Skeletal muscle tissue (tissue), 4 donors: ENCODE results near the gene CERS2. TPM values are rescaled to one million over a fixed set of nuclear protein-coding genes. Genes with fewer than 3 reads are reported as not detected.

ENCODE experiments used
- H3K27ac ChIP-seq: one replicate; pipeline ENCODE4 v1.7.0; 2013; ENCODE audit warnings: mild to moderate bottlenecking, low read depth, low read length, inconsistent platforms
- H3K27me3 ChIP-seq, 3 donors: one replicate each; pipeline ENCODE4 v1.7.0; 2013; ENCODE audit warnings: low read length in 3 of 3; ENCODE audit not compliant: control insufficient read depth in 3 of 3, insufficient read depth in 3 of 3
- H3K36me3 ChIP-seq, 3 donors: one replicate each; pipeline ENCODE4 v1.7.0; 2013; ENCODE audit warnings: low read length in 3 of 3; ENCODE audit not compliant: control insufficient read depth in 3 of 3, insufficient read depth in 3 of 3
- H3K4me1 ChIP-seq, 3 donors: one replicate each; pipeline ENCODE4 v1.7.0; 2013; ENCODE audit warnings: low read length in 3 of 3, mild to moderate bottlenecking in 3 of 3; ENCODE audit not compliant: control insufficient read depth in 3 of 3, insufficient read depth in 3 of 3
- H3K4me3 ChIP-seq, 3 donors: one replicate each; pipeline ENCODE4 v1.7.0; 2013; ENCODE audit warnings: low read length in 3 of 3
- H3K9ac ChIP-seq, 3 donors: one replicate each; pipeline ENCODE4 v1.7.0; 2013; ENCODE audit warnings: low read length in 3 of 3, mild to moderate bottlenecking in 3 of 3, moderate library complexity in 2 of 3, low read depth in 1 of 3
- H3K9me3 ChIP-seq, 3 donors: one replicate each; pipeline ENCODE4 v1.7.0; 2013; ENCODE audit warnings: low read length in 3 of 3; ENCODE audit not compliant: control insufficient read depth in 3 of 3
- total RNA-seq: library from RNA; depleted of rRNA; stranded (reverse); fragments of >200 nt; gene quantifications from one replicate; pipeline ENCODE4 v1.2.3, GENCODE V29; 2014
- donor health status: Osteomylitis.

CERS2 gene
- total RNA-seq, 1 donor from 2014 or later: 44.4 TPM

- Histone ChIP-seq H3K9me3 (no peaks in the 10 kb centered on the region), H3K36me3 (peaks cover 32 to 49% (median 49%) of the 10 kb centered on the region in 3 donors), H3K4me1 (peaks cover 16 to 27% (median 21%) of the 10 kb centered on the region in 3 donors), H3K27ac (no peak overlapping the region), H3K9ac (peak overlapping the region in 1 of 3 donors; percentile 25), H3K4me3 (no peak overlapping the region), H3K27me3 (no peaks in the 10 kb centered on the region)
Measured at GRCh38 chr1:150999051-150999674, 24.5 kb upstream of the CERS2 start.

- Histone ChIP-seq H3K27ac (no peak overlapping the region), H3K27me3 (no peaks in the 10 kb centered on the region)
Measured at GRCh38 chr1:150997949-150998348, 23.3 kb upstream of the CERS2 start.

GRCh38 chr1:150997126-150997872 lies 22.7 kb upstream of the CERS2 start:
- Histone ChIP-seq H3K27ac (no peak overlapping the region), H3K36me3 (peaks cover 28 to 47% (median 44%) of the 10 kb centered on the region in 3 donors), H3K27me3 (no peaks in the 10 kb centered on the region), H3K9me3 (no peaks in the 10 kb centered on the region), H3K4me3 (no peak overlapping the region), H3K4me1 (peaks cover 11 to 14% (median 11%) of the 10 kb centered on the region in 3 donors), H3K9ac (peak overlapping the region in 1 of 3 donors; percentile 8)

More at GRCh38 chr1:150997949-150998348, 23.3 kb upstream of the CERS2 start:
- Histone ChIP-seq H3K9ac (no peak overlapping the region), H3K4me3 (no peak overlapping the region), H3K9me3 (no peaks in the 10 kb centered on the region), H3K36me3 (peaks cover 32 to 49% (median 49%) of the 10 kb centered on the region in 3 donors), H3K4me1 (peaks cover 13 to 20% (median 16%) of the 10 kb centered on the region in 3 donors)

- H3K4me3 ChIP-seq: peak overlapping the region in 2 of 3 donors; percentile 35 to 62
- peak overlapping the region; percentile 15 for H3K27ac ChIP-seq
- peaks cover 24 to 33% (median 31%) of the 10 kb centered on the region in 3 donors for H3K36me3 ChIP-seq
- H3K9ac ChIP-seq: peak overlapping the region in 2 of 3 donors; percentile 47 to 64
- peaks cover 9 to 11% (median 9%) of the 10 kb centered on the region in 3 donors for H3K4me1 ChIP-seq
- no peaks in the 10 kb centered on the region for H3K9me3 ChIP-seq
- H3K27me3 ChIP-seq: no peaks in the 10 kb centered on the region
Measured at GRCh38 chr1:150995896-150996295, 21.3 kb upstream of the CERS2 start.

- H3K36me3 ChIP-seq: peaks cover 24 to 30% (median 30%) of the 10 kb centered on the region in 3 donors
- peaks cover 9 to 11% (median 9%) of the 10 kb centered on the region in 3 donors for H3K4me1 ChIP-seq
- H3K9ac ChIP-seq: peak overlapping the region in 2 of 3 donors; percentile 47 to 64
- peak overlapping the region; percentile 15 for H3K27ac ChIP-seq
- H3K4me3 ChIP-seq: peak overlapping the region in 2 of 3 donors; percentile 35 to 62
- H3K9me3 ChIP-seq: no peaks in the 10 kb centered on the region
- no peaks in the 10 kb centered on the region for H3K27me3 ChIP-seq
Measured at GRCh38 chr1:150995460-150995859, 20.8 kb upstream of the CERS2 start.

- Histone ChIP-seq H3K36me3 (peaks cover 19 to 21% (median 20%) of the 10 kb centered on the region in 3 donors), H3K27me3 (no peaks in the 10 kb centered on the region), H3K9ac (no peak overlapping the region), H3K4me1 (peaks cover 9 to 11% (median 9%) of the 10 kb centered on the region in 3 donors), H3K9me3 (no peaks in the 10 kb centered on the region), H3K4me3 (no peak overlapping the region), H3K27ac (no peak overlapping the region)
Measured at GRCh38 chr1:150994248-150994647, 19.6 kb upstream of the CERS2 start.

- H3K27me3 ChIP-seq: no peaks in the 10 kb centered on the region
- no peaks in the 10 kb centered on the region for H3K9me3 ChIP-seq
- H3K36me3 ChIP-seq: peaks cover 5 to 10% (median 9%) of the 10 kb centered on the region in 3 donors
- H3K4me3 ChIP-seq: no peak overlapping the region
- no peak overlapping the region for H3K27ac ChIP-seq
- peaks cover 9 to 11% (median 9%) of the 10 kb centered on the region in 3 donors for H3K4me1 ChIP-seq
- no peak overlapping the region for H3K9ac ChIP-seq
Measured at GRCh38 chr1:150992626-150993025, 18.0 kb upstream of the CERS2 start.

GRCh38 chr1:150987924-150988323 lies 13.3 kb upstream of the CERS2 start:
- Histone ChIP-seq H3K27ac (no peak overlapping the region), H3K4me1 (peaks cover 0 to 3% (median 0%) of the 10 kb centered on the region in 3 donors), H3K9ac (no peak overlapping the region), H3K36me3 (no peaks in the 10 kb centered on the region), H3K9me3 (no peaks in the 10 kb centered on the region), H3K4me3 (no peak overlapping the region), H3K27me3 (no peaks in the 10 kb centered on the region)

GRCh38 chr1:150985179-150985825 lies 10.7 kb upstream of the CERS2 start:
- H3K27ac ChIP-seq: no peak overlapping the region
- H3K9me3 ChIP-seq: no peaks in the 10 kb centered on the region
- no peak overlapping the region for H3K4me3 ChIP-seq
- no peak overlapping the region for H3K9ac ChIP-seq
- H3K27me3 ChIP-seq: no peaks in the 10 kb centered on the region
- peaks cover 0 to 3% (median 0%) of the 10 kb centered on the region in 3 donors for H3K4me1 ChIP-seq
- no peaks in the 10 kb centered on the region for H3K36me3 ChIP-seq
